Gastrocnemius medialis (tissue), 4 donors: ENCODE data around the gene LIMCH1. TPM values are rescaled to one million over a fixed set of nuclear protein-coding genes. Genes with fewer than 3 reads are reported as not detected.

Experiments
- ATAC-seq, 2 donors: fragments of 150-250 bp; one replicate each; pipeline ENCODE4 v1.9.1; 2016
- DNase-seq, 2 donors: peaks; one replicate each; pipeline ENCODE4 v3.0.0-alpha.2; 2019
- H3K27ac ChIP-seq, 4 donors: fragments of 200-600 bp; sonication (generic); 1 replicate in 1 of 4; 2 replicates in 3 of 4; pipeline ENCODE4 v1.5.1; 2016 to 2018; ENCODE audit warnings: mild to moderate bottlenecking in 2 of 4, moderate library complexity in 1 of 4
- H3K27me3 ChIP-seq, 3 donors: fragments of 200-600 bp; sonication (generic) in 2 of 3; 1 replicate in 1 of 3; 2 replicates in 2 of 3; pipeline versions ENCODE4 v1.5.1 to v1.6.0; 2016 to 2019; ENCODE audit warnings: mild to moderate bottlenecking in 1 of 3, moderate library complexity in 1 of 3
- H3K36me3 ChIP-seq, 2 donors: fragments of 200-600 bp; sonication (generic) in 1 of 2; one replicate each; pipeline ENCODE4 v1.5.1; 2017 to 2018
- H3K4me1 ChIP-seq, 2 donors: fragments of 200-600 bp; sonication (generic) in 1 of 2; one replicate each; pipeline ENCODE4 v1.5.1; 2016 to 2017; ENCODE audit warnings: mild to moderate bottlenecking in 2 of 2
- H3K4me3 ChIP-seq, 4 donors: fragments of 200-600 bp; sonication (generic) in 3 of 4; 1 replicate in 1 of 4; 2 replicates in 3 of 4; pipeline ENCODE4 v1.5.1; 2016 to 2019; ENCODE audit warnings: mild to moderate bottlenecking in 2 of 4
- H3K9me3 ChIP-seq, 3 donors: fragments of 200-600 bp; sonication (generic) in 2 of 3; 1 replicate in 1 of 3; 2 replicates in 2 of 3; pipeline ENCODE4 v1.5.1; 2016 to 2019
- CTCF ChIP-seq, 5 experiments: fragments of 450-650 bp in 3 of 5; fragments of 200-600 bp in 2 of 5; sonication (generic) in 2 of 5; IDR thresholded peaks in 4 of 5; conservative IDR thresholded peaks in 1 of 5; 1 replicate in 4 of 5; 2 replicates in 1 of 5; pipeline ENCODE4 v1.5.1; 2016 to 2019; ENCODE audit warnings: antibody characterized with exemption in 5 of 5, mild to moderate bottlenecking in 3 of 5, moderate library complexity in 3 of 5
- POLR2A ChIP-seq, 2 donors: fragments of 450-650 bp; IDR thresholded peaks; one replicate each; pipeline ENCODE4 v1.6.1; 2017; ENCODE audit warnings: antibody characterized with exemption in 2 of 2, mild to moderate bottlenecking in 2 of 2, moderate library complexity in 2 of 2
- in situ Hi-C, 4 donors: fragments of 200-750 bp; cut with MboI; loops; one replicate each; pipeline versions ENCODE4 v1.15.0 to v1.8.0; 2017; ENCODE audit warnings: low sequenced_read_pairs in 4 of 4
- intact Hi-C: fragments of 100-400 bp; cut with DNase I; formaldehyde crosslinking; loops from one replicate; pipeline ENCODE4 v1.15.1; 2023; ENCODE audit warnings: low total_unique reads
- total RNA-seq, 4 donors: library from RNA; depleted of rRNA; stranded (reverse); fragments of >200 nt; gene quantifications; one replicate each; pipeline versions ENCODE4 v1.1.0 to v1.2.3, GENCODE V29; 2016

The LIMCH1 gene
- total RNA-seq, 4 donors from 2014 or later = 36.2 to 71.4 (median 52.1) TPM

- H3K4me1 ChIP-seq = no peaks in the 10 kb centered on the region
- DNase-seq (no peak), ATAC-seq (no peak)
- no peak for TF ChIP-seq CTCF (IDR thresholded peaks at IDR 0.05 in 4 of 5, conservative IDR thresholded peaks at IDR 0.05 in 1 of 5)
- no peak for TF ChIP-seq POLR2A (IDR thresholded peaks at IDR 0.05)
- H3K27ac ChIP-seq = no peak overlapping the region
- no peaks in the 10 kb centered on the region for H3K27me3 ChIP-seq
- no peaks in the 10 kb centered on the region for H3K9me3 ChIP-seq
- peaks cover 0 to 94% of the 10 kb centered on the region in 2 donors for H3K36me3 ChIP-seq
- no peak overlapping the region for H3K4me3 ChIP-seq
- in situ Hi-C loops = no loop called here
- intact Hi-C loops = no loop called here
Observed at GRCh38 chr4:41687971-41688370, 150.0 kb downstream of the LIMCH1 start.

- intact Hi-C loops = loop anchor here (1.0 kb wide), 2 partner anchors 190 to 195 kb away; no protein-coding TSS in a partner anchor
- ATAC-seq = peak in 1 of 2 donors; percentile 18
- Histone ChIP-seq H3K27me3 (no peaks in the 10 kb centered on the region), H3K9me3 (no peaks in the 10 kb centered on the region), H3K36me3 (peaks cover 0 to 65% of the 10 kb centered on the region in 2 donors), H3K4me1 (no peaks in the 10 kb centered on the region), H3K27ac (no peak overlapping the region), H3K4me3 (no peak overlapping the region)
- peak in 4 of 5 experiments; percentile 45 to 68 (median 58) for TF ChIP-seq CTCF (IDR thresholded peaks at IDR 0.05 in 4 of 5, conservative IDR thresholded peaks at IDR 0.05 in 1 of 5)
- TF ChIP-seq POLR2A (IDR thresholded peaks at IDR 0.05) = no peak
- DNase-seq = peak in 1 of 2 donors; percentile 15
- in situ Hi-C loops = loop anchor here (10.0 kb wide), 1 partner anchor 192 kb away; no protein-coding TSS in a partner anchor
Observed at GRCh38 chr4:41692717-41693345, 154.9 kb downstream of the LIMCH1 start.

GRCh38 chr4:41693629-41694028, 155.7 kb downstream of the LIMCH1 start:
- in situ Hi-C loops = loop anchor here (10.0 kb wide), 1 partner anchor 191 kb away; no protein-coding TSS in a partner anchor
- Histone ChIP-seq H3K27ac (no peak overlapping the region), H3K36me3 (peaks cover 0 to 65% of the 10 kb centered on the region in 2 donors), H3K4me1 (no peaks in the 10 kb centered on the region), H3K9me3 (no peaks in the 10 kb centered on the region), H3K27me3 (no peaks in the 10 kb centered on the region), H3K4me3 (no peak overlapping the region)
- no peak for TF ChIP-seq POLR2A (IDR thresholded peaks at IDR 0.05)
- no peak for TF ChIP-seq CTCF (IDR thresholded peaks at IDR 0.05 in 4 of 5, conservative IDR thresholded peaks at IDR 0.05 in 1 of 5)
- ATAC-seq (no peak), DNase-seq (no peak)
- intact Hi-C loops = loop anchor here (1.0 kb wide), 2 partner anchors 190 to 195 kb away; no protein-coding TSS in a partner anchor

GRCh38 chr4:41696131-41696530, 158.2 kb downstream of the LIMCH1 start:
- TF ChIP-seq POLR2A (IDR thresholded peaks at IDR 0.05) = no peak
- TF ChIP-seq CTCF (IDR thresholded peaks at IDR 0.05 in 4 of 5, conservative IDR thresholded peaks at IDR 0.05 in 1 of 5) = no peak
- DNase-seq (no peak), ATAC-seq (peak in 1 of 2 donors; percentile 47)
- H3K27me3 ChIP-seq = no peaks in the 10 kb centered on the region
- no peaks in the 10 kb centered on the region for H3K9me3 ChIP-seq
- no peaks in the 10 kb centered on the region for H3K4me1 ChIP-seq
- no peak overlapping the region for H3K4me3 ChIP-seq
- peaks cover 0 to 40% of the 10 kb centered on the region in 2 donors for H3K36me3 ChIP-seq
- in situ Hi-C loops = loop anchor here (10.0 kb wide), 1 partner anchor 189 kb away; no protein-coding TSS in a partner anchor
- H3K27ac ChIP-seq = no peak overlapping the region
- intact Hi-C loops = no loop called here
